A549 (cell line): ENCODE data around the gene IL6R. TPM values are rescaled to one million over a fixed set of nuclear protein-coding genes. Genes with fewer than 3 reads are reported as not detected.

Source experiments
- ATAC-seq, 2 experiments: fragments of 200-7000 bp in 1 of 2; fragments of >200 bp in 1 of 2; cut with Nextera tagmentation in 1 of 2; cut with Tn5 transposase in 1 of 2; 3 replicates each; pipeline versions ENCODE4 v1.8.0 to v1.9.1; 2018 to 2020; ENCODE audit warnings: mild to moderate bottlenecking in 1 of 2, moderate library complexity in 1 of 2
- CTCF ChIA-PET: fragments of 300-600 bp; sonication (Branson Sonifier 250); formaldehyde crosslinking; extraction: SDS; loops from one replicate; lab custom pipeline; 2021; ENCODE audit warnings: antibody characterized with exemption, inconsistent platforms; lab: Yijun Ruan, JAX
- POLR2A ChIA-PET: fragments of 350-600 bp; formaldehyde crosslinking; extraction: SDS; loops from one replicate; lab custom pipeline; 2021; ENCODE audit warnings: antibody characterized with exemption, inconsistent platforms; lab: Yijun Ruan, JAX
- DNase-seq, 2 experiments: peaks; one replicate each; pipeline versions ENCODE4 v3.0.0 to v3.0.0-alpha.2; 2011 to 2016; ENCODE audit warnings: low read depth in 1 of 2, low spot score in 1 of 2
- FAIRE-seq: peaks from 2 replicates; lab custom pipeline; 2011; peaks lifted over from hg19 to GRCh38; lab: Jason Lieb, UNC
- H3K27ac ChIP-seq, 2 experiments: fragments of >200 bp; sonication (Bioruptor Twin); formaldehyde crosslinking; 3 replicates each; pipeline ENCODE4 v1.5.1; 2016 to 2017
- H3K4me1 ChIP-seq: fragments of >200 bp; sonication (Bioruptor Twin); formaldehyde crosslinking; 3 replicates; pipeline ENCODE4 v1.6.1; 2016
- H3K4me2 ChIP-seq: fragments of >200 bp; sonication (Bioruptor Twin); formaldehyde crosslinking; 3 replicates; pipeline ENCODE4 v1.6.1; 2016
- H3K4me3 ChIP-seq: fragments of >200 bp; sonication (Bioruptor Twin); formaldehyde crosslinking; 3 replicates; pipeline ENCODE4 v1.5.1; 2016
- H3K9me3 ChIP-seq: fragments of >200 bp; sonication (Bioruptor Twin); formaldehyde crosslinking; 3 replicates; pipeline ENCODE4 v1.6.1; 2016
- CBX8 ChIP-seq: fragments of 200-600 bp; sonication (generic); IDR thresholded peaks from 2 replicates; pipeline ENCODE4 v1.6.1; 2016
- CEBPB ChIP-seq, 2 experiments: fragments of >200 bp in 1 of 2; sonication (Bioruptor Twin) in 1 of 2; formaldehyde crosslinking in 1 of 2; IDR thresholded peaks; 2 replicates each; pipeline ENCODE4 v1.6.1; 2012 to 2016
- CHD2 ChIP-seq: fragments of 150-350 bp; IDR thresholded peaks from 2 replicates; pipeline ENCODE4 v1.6.1; 2014; ENCODE audit warnings: low read length; ENCODE audit not compliant: partially characterized antibody
- CHD4 ChIP-seq: fragments of 200-600 bp; sonication (generic); IDR thresholded peaks from 2 replicates; pipeline ENCODE4 v1.6.1; 2016; ENCODE audit warnings: antibody characterized with exemption, mild to moderate bottlenecking, borderline replicate concordance
- EHF ChIP-seq: fragments of 250-450 bp; sonication (Bioruptor Pico); IDR thresholded peaks from 2 replicates; pipeline ENCODE4 v1.5.0; 2020; ENCODE audit warnings: mild to moderate bottlenecking
- FOSB ChIP-seq: fragments of 250-450 bp; sonication (Bioruptor Pico); IDR thresholded peaks from 2 replicates; pipeline ENCODE4 v1.5.0; 2020; ENCODE audit warnings: mild to moderate bottlenecking, moderate library complexity
- FOSL2 ChIP-seq, 2 experiments: fragments of 450-650 bp in 1 of 2; fragments of >200 bp in 1 of 2; sonication (Bioruptor Twin) in 1 of 2; formaldehyde crosslinking; IDR thresholded peaks; 2 replicates each; pipeline versions ENCODE4 v1.5.0 to v1.6.1; 2016 to 2020; ENCODE audit warnings: mild to moderate bottlenecking in 1 of 2, moderate library complexity in 1 of 2
- FOXS1 ChIP-seq: fragments of 250-450 bp; sonication (Bioruptor Pico); IDR thresholded peaks from 2 replicates; pipeline ENCODE4 v1.5.0; 2020; ENCODE audit warnings: mild to moderate bottlenecking, moderate library complexity
- GATA3 ChIP-seq: IDR thresholded peaks from 2 replicates; pipeline ENCODE4 v1.6.1; 2012; ENCODE audit warnings: borderline replicate concordance
- HOXA7 ChIP-seq: fragments of 250-450 bp; sonication (Bioruptor Pico); IDR thresholded peaks from 2 replicates; pipeline ENCODE4 v1.5.0; 2020; ENCODE audit warnings: mild to moderate bottlenecking, moderate library complexity
- HOXB13 ChIP-seq: fragments of 250-450 bp; sonication (Bioruptor Pico); IDR thresholded peaks from 2 replicates; pipeline ENCODE4 v1.5.0; 2020; ENCODE audit warnings: low read depth, mild to moderate bottlenecking, moderate library complexity
- HOXB5 ChIP-seq: fragments of 250-450 bp; sonication (Bioruptor Pico); IDR thresholded peaks from 2 replicates; pipeline ENCODE4 v1.5.0; 2020; ENCODE audit warnings: mild to moderate bottlenecking, moderate library complexity
- JUNB ChIP-seq: fragments of >200 bp; sonication (Bioruptor Twin); formaldehyde crosslinking; IDR thresholded peaks from 2 replicates; pipeline ENCODE4 v1.6.1; 2016
- NPAS2 ChIP-seq: fragments of 250-450 bp; sonication (Bioruptor Pico); IDR thresholded peaks from 2 replicates; pipeline ENCODE4 v1.8.0; 2022; ENCODE audit warnings: mild to moderate bottlenecking, moderate library complexity, borderline replicate concordance
- NR3C1 ChIP-seq: fragments of >200 bp; sonication (Bioruptor Twin); formaldehyde crosslinking; IDR thresholded peaks from 3 replicates; pipeline ENCODE4 v1.6.1; 2017
- POLR2A ChIP-seq: IDR thresholded peaks from 2 replicates; pipeline ENCODE4 v1.6.1; 2012; ENCODE audit warnings: mild to moderate bottlenecking, low read length
- RAD21 ChIP-seq, 2 experiments: fragments of >200 bp in 1 of 2; sonication (Bioruptor Twin) in 1 of 2; formaldehyde crosslinking in 1 of 2; IDR thresholded peaks in 1 of 2; conservative IDR thresholded peaks in 1 of 2; 2 replicates in 1 of 2; 3 replicates in 1 of 2; pipeline ENCODE4 v1.6.1; 2012 to 2018; ENCODE audit warnings: inconsistent platforms in 1 of 2
- RFX5 ChIP-seq: fragments of 450-650 bp; IDR thresholded peaks from 2 replicates; pipeline ENCODE4 v1.7.1; 2014; ENCODE audit warnings: antibody characterized with exemption, mild to moderate bottlenecking, moderate library complexity
- RNF2 ChIP-seq: fragments of 200-600 bp; sonication (generic); IDR thresholded peaks from 2 replicates; pipeline ENCODE4 v1.6.1; 2016; ENCODE audit warnings: low read depth, mild to moderate bottlenecking, antibody characterized with exemption, moderate library complexity, borderline replicate concordance
- SMC3 ChIP-seq: fragments of >200 bp; sonication (Bioruptor Twin); formaldehyde crosslinking; IDR thresholded peaks from 3 replicates; pipeline ENCODE4 v1.6.1; 2018; ENCODE audit warnings: inconsistent platforms
- SREBF2 ChIP-seq: fragments of 450-650 bp; IDR thresholded peaks from 2 replicates; pipeline ENCODE4 v1.6.1; 2014; ENCODE audit warnings: mild to moderate bottlenecking, moderate library complexity
- TP53 ChIP-seq: fragments of 250-450 bp; sonication (Bioruptor Pico); IDR thresholded peaks from 2 replicates; pipeline ENCODE4 v1.5.0; 2021; ENCODE audit warnings: mild to moderate bottlenecking, moderate library complexity
- WGBS: methylation state at CpG from one replicate; pipeline ENCODE4 v1.1.6; 2017; ENCODE audit errors: missing lambda C conversion rate; 5-methylcytosine and 5-hydroxymethylcytosine counted together
- polyA plus RNA-seq, 4 experiments: library from polyadenylated mRNA; depleted of rRNA in 3 of 4; stranded (reverse); fragments of >200 nt; fragmentation: RNase III in 1 of 4; extraction: RNeasy Plus Mini Kit Qiagen cat#74134 plus additional on column Dnase treatment in 1 of 4; gene quantifications; 2 replicates in 3 of 4; 3 replicates in 1 of 4; pipeline ENCODE4 v1.2.3, GENCODE V29; 2011 to 2017
- TF ChIP-seq, protein P1 (sequence below): fragments of >200 bp; sonication (Bioruptor Twin); formaldehyde crosslinking; IDR thresholded peaks from 3 replicates; pipeline ENCODE4 v1.6.1; 2016

Gene IL6R
- polyA plus RNA-seq, 2 of the 4 experiments (the other 2 are of a cell fraction): 2.2 to 2.7 TPM

DNA sequence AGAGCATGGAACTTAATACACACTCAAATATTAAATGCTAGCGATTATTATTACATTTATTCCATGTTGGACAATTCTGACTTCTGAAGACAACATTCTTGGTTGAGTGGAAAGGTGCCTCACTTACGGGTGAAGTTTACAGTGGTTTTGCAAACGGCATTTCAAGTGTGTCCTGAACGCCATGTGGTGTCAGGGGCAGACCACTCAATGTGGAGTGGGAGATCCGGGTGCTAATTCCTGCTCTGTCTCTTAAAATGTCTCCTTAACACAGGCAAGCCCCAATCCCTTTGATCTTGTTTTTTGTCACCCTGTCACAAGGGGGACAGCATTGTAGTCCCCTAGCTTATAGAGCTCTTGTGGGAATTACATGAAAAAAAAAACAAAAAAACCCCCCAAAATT, 91.2 kb downstream of the IL6R start (continued):
- TF ChIP-seq FOSL2 (IDR thresholded peaks at IDR 0.05): no peak
- no peak for TF ChIP-seq FOSL2 (CRISPR knock-in tag; IDR thresholded peaks at IDR 0.05)
- TF ChIP-seq HOXB5 (CRISPR knock-in tag): no peak

DNA sequence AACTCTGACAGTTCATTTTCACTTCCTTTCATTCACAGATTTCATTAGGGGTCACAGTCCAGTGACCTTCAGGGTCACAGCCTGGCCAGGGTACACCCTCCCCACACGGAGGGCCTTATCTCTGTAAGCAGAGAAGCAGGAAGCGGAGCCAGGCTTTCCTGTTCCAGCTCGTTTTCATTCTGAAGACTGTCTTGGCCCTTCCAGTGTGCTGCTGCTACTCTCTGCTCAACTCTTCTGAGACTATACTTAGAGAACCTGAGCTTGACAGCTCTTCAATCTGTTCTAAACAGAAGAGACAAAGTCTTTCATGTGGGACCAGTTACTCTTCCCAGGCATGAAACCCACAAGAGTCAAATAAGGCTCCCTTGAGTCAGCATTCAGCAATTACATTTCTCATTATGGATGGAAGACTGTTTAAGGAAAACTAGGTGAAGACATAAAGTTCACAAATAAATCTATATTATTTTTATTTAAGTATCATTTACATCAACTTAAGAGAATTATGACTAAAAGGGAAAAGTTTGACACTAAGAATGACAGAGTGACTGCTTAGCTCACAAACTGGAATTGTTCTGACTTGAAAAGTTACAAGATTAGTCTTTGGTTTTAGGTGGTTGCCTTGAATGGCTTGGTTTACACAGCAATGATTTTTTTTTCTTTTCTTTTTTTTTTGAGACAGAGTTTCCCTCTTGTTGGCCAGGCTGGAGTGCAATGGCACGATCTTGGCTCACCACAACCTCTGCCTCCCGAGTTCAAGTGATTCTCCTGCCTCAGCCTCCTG, 92.1 kb downstream of the IL6R start:
- TF ChIP-seq SREBF2: no peak
- TF ChIP-seq GATA3: no peak
- no peak for TF ChIP-seq EHF
- TF ChIP-seq FOXS1: no peak
- no peak for TF ChIP-seq HOXA7 (CRISPR knock-in tag)
- no peak for TF ChIP-seq NR3C1
- no peak for TF ChIP-seq NPAS2
- no peak for TF ChIP-seq FOSL2 (IDR thresholded peaks at IDR 0.05)
- TF ChIP-seq FOSL2 (CRISPR knock-in tag; IDR thresholded peaks at IDR 0.05): no peak
- no peak for TF ChIP-seq CHD4
- TF ChIP-seq RNF2: no peak
- TF ChIP-seq POLR2A: no peak
- TF ChIP-seq CEBPB (IDR thresholded peaks at IDR 0.05): no peak
- TF ChIP-seq TP53 (CRISPR knock-in tag): no peak
- no peak for TF ChIP-seq RFX5
- no peak for TF ChIP-seq SMC3
- TF ChIP-seq, protein P1, sequence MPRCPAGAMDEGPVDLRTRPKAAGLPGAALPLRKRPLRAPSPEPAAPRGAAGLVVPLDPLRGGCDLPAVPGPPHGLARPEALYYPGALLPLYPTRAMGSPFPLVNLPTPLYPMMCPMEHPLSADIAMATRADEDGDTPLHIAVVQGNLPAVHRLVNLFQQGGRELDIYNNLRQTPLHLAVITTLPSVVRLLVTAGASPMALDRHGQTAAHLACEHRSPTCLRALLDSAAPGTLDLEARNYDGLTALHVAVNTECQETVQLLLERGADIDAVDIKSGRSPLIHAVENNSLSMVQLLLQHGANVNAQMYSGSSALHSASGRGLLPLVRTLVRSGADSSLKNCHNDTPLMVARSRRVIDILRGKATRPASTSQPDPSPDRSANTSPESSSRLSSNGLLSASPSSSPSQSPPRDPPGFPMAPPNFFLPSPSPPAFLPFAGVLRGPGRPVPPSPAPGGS: no peak
- TF ChIP-seq CHD2: no peak
- ChIA-PET CTCF (interaction anchor here (1.1 to 1.6 kb wide), 3 partner anchors 16 to 171 kb away, joined by 3 to 4 read pairs (median 4); no protein-coding TSS in a partner anchor), POLR2A (no interaction called here)
- FAIRE-seq (no peak), DNase-seq (no peak), ATAC-seq (no peak)
- no peak overlapping the region for H3K4me2 ChIP-seq
- H3K27ac ChIP-seq: no peak overlapping the region
- 45% methylated on average over 5 of the region's 5 CpGs for WGBS
- no peak overlapping the region for H3K4me3 ChIP-seq
- H3K9me3 ChIP-seq: no peaks in the 10 kb centered on the region
- H3K4me1 ChIP-seq: peaks cover 6% of the 10 kb centered on the region; the same call in 1 of the 3 replicates

DNA sequence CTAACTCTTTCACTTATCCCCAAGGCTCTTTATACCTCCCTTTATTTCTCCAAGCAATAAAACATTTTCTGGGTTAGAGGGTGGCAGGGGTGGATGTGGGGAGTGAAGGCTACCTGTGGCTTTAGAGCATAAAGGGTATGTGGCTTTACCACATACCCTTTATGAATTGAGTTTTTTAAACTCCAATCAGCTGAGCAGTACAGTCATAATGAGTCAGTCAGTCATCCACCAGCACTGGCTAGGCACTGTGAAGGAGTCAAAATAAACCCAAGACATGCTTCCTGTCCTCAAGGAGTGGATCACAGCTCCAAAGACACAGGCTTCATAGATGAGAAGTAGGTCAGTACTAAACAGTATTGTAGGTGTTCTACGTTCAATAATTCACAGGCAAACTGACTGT, 94.3 kb downstream of the IL6R start:
- no peak for FAIRE-seq
- POLR2A ChIA-PET: no interaction called here
- Histone ChIP-seq H3K9me3 (no peaks in the 10 kb centered on the region), H3K4me1 (peaks cover 6% of the 10 kb centered on the region; the same call in 1 of the 3 replicates), H3K4me3 (no peak overlapping the region), H3K27ac (no peak overlapping the region), H3K4me2 (no peak overlapping the region)
- CTCF ChIA-PET: interaction anchor here (1.1 to 1.6 kb wide), 4 partner anchors 10 to 379 kb away, joined by 3 read pairs; no protein-coding TSS in a partner anchor
- no peak for DNase-seq
- no peak for ATAC-seq
- TF ChIP-seq HOXB13 (CRISPR knock-in tag) (no peak), HOXA7 (CRISPR knock-in tag) (no peak), JUNB (no peak), CBX8 (no peak), FOSB (CRISPR knock-in tag) (no peak), RAD21 (conservative IDR thresholded peaks at IDR 0.05 in 1 of 2, IDR thresholded peaks at IDR 0.05 in 1 of 2) (no peak), NPAS2 (no peak)
- 23% methylated on average over 1 of the region's 1 CpG for WGBS
